Body of pancreas (tissue), 4 donors: ENCODE data around the gene TRIP11.

ENCODE experiments used
- CTCF ChIP-seq, 7 experiments: fragments of 450-650 bp in 4 of 7; fragments of 200-600 bp in 3 of 7; sonication (generic) in 3 of 7; IDR thresholded peaks; one replicate each; pipeline ENCODE4 v1.5.1; 2016 to 2019; ENCODE audit warnings: antibody characterized with exemption in 7 of 7
- POLR2A ChIP-seq, 3 donors: fragments of 450-650 bp; IDR thresholded peaks; one replicate each; pipeline ENCODE4 v1.6.1; 2016; ENCODE audit warnings: antibody characterized with exemption in 3 of 3, mild to moderate bottlenecking in 2 of 3

GRCh38 chr14:91987192-91987591, 52.7 kb downstream of the TRIP11 start:
- TF ChIP-seq CTCF (IDR thresholded peaks at IDR 0.05) (no peak), POLR2A (IDR thresholded peaks at IDR 0.05) (no peak)
